ENCODE measurements around the gene KNSTRN. TPM values are rescaled to one million over a fixed set of nuclear protein-coding genes. Genes with fewer than 3 reads are reported as not detected.

Gene KNSTRN
- total and polyA plus RNA-seq, 2 donors (not counting 1 experiment from before 2014, with no cell fraction given) = 22.5 to 30.9 TPM

- no peak for DNase-seq (ENCODE audit: low read depth in 2 of 2)
- Histone ChIP-seq H3K9ac (ENCODE audit: insufficient read depth, low read length) (peak overlapping the region; percentile 91), H3K36me3 (ENCODE audit: control insufficient read depth, insufficient read depth, low read length) (peaks cover 22% of the 10 kb centered on the region), H3K27me3 (ENCODE audit: control insufficient read depth, insufficient read depth, low read length) (no peaks in the 10 kb centered on the region), H3K27ac (ENCODE audit: insufficient read depth, low read length) (peak overlapping the region; percentile 95), H3K9me3 (ENCODE audit: control insufficient read depth, insufficient read depth, low read depth, low read length) (no peaks in the 10 kb centered on the region), H3K79me2 (ENCODE audit: control insufficient read depth, insufficient read depth, low read length) (peaks cover 18% of the 10 kb centered on the region), H4K20me1 (ENCODE audit: control insufficient read depth, extremely low read depth, insufficient read depth, low read length) (no peaks in the 10 kb centered on the region), H3K4me2 (ENCODE audit: extremely low read depth, insufficient read depth, low read length) (peak overlapping the region; percentile 79), H3K4me3 (replicated peaks in 1 of 4; ENCODE audit: control extremely low read depth in 1 of 4, insufficient read depth in 1 of 4, low read depth in 3 of 4, low read length in 4 of 4) (peak overlapping the region; percentile 54 to 77 (median 58)), H2AFZ (ENCODE audit: low read length) (no peak overlapping the region), H3K4me1 (ENCODE audit: control insufficient read depth, extremely low read depth, insufficient read depth, low read length) (peaks cover 43% of the 10 kb centered on the region)
- peak in 1 of 2 donors; percentile 16 for TF ChIP-seq CTCF (conservative IDR thresholded peaks at IDR 0.05 in 1 of 2, IDR thresholded peaks at IDR 0.05 in 1 of 2; ENCODE audit: low read depth in 1 of 2, low read length in 2 of 2)
- TF ChIP-seq EZH2 (IDR thresholded peaks at IDR 0.05; ENCODE audit: low read length, missing control alignments) = no peak
Observed at GRCh38 chr15:40339621-40339945, 42.9 kb upstream of the KNSTRN start.

DNA sequence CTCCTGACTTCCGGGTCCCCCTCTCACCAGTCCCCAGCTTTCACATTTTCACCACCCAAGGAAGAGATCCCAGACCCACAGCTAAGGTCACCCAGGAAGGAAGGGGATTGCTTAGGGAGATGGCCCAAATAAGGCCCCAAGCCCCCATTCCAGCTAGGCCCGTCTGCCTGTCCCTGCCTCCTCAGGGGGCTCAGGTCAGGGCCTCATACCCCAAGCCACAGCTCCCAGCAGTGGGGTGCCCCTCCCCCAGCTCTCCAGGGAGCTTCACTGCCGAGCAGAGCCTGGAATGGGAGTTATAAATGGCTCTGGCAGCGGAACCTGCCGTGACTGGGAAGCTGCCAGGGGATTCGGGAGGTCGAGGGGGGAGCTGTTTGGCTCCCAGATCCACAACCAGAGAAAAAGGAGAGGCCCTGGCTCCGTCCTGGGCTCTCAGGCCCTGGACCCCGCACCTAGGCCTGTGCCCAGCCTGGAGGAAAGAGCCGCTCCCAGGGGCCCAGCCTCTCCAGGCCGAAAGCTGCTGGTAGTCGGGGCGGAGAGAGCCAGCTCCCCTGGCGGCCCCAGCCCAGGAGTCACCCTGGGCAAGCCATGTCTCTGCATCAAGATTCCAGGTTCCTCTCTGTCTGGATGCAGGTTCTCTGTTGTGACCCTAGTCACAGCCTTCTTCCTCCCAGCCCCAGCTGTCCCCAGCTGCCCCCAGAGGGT lies 42.3 kb upstream of the KNSTRN start:
- Histone ChIP-seq H4K20me1 (ENCODE audit: control insufficient read depth, extremely low read depth, insufficient read depth, low read length) (no peaks in the 10 kb centered on the region), H3K4me2 (ENCODE audit: extremely low read depth, insufficient read depth, low read length) (peak overlapping the region; percentile 79), H3K36me3 (ENCODE audit: control insufficient read depth, insufficient read depth, low read length) (peaks cover 17% of the 10 kb centered on the region), H2AFZ (ENCODE audit: low read length) (no peak overlapping the region), H3K27ac (ENCODE audit: insufficient read depth, low read length) (peak overlapping the region; percentile 95), H3K4me3 (replicated peaks in 1 of 4; ENCODE audit: control extremely low read depth in 1 of 4, insufficient read depth in 1 of 4, low read depth in 3 of 4, low read length in 4 of 4) (peak overlapping the region; percentile 54 to 77 (median 58)), H3K4me1 (ENCODE audit: control insufficient read depth, extremely low read depth, insufficient read depth, low read length) (peaks cover 43% of the 10 kb centered on the region), H3K79me2 (ENCODE audit: control insufficient read depth, insufficient read depth, low read length) (peaks cover 18% of the 10 kb centered on the region), H3K27me3 (ENCODE audit: control insufficient read depth, insufficient read depth, low read length) (no peaks in the 10 kb centered on the region), H3K9me3 (ENCODE audit: control insufficient read depth, insufficient read depth, low read depth, low read length) (no peaks in the 10 kb centered on the region), H3K9ac (ENCODE audit: insufficient read depth, low read length) (peak overlapping the region; percentile 91)
- TF ChIP-seq CTCF (conservative IDR thresholded peaks at IDR 0.05 in 1 of 2, IDR thresholded peaks at IDR 0.05 in 1 of 2; ENCODE audit: low read depth in 1 of 2, low read length in 2 of 2) (no peak), EZH2 (IDR thresholded peaks at IDR 0.05; ENCODE audit: low read length, missing control alignments) (no peak)
- peak; percentile 76 to 81 for DNase-seq (ENCODE audit: low read depth in 2 of 2)

DNA sequence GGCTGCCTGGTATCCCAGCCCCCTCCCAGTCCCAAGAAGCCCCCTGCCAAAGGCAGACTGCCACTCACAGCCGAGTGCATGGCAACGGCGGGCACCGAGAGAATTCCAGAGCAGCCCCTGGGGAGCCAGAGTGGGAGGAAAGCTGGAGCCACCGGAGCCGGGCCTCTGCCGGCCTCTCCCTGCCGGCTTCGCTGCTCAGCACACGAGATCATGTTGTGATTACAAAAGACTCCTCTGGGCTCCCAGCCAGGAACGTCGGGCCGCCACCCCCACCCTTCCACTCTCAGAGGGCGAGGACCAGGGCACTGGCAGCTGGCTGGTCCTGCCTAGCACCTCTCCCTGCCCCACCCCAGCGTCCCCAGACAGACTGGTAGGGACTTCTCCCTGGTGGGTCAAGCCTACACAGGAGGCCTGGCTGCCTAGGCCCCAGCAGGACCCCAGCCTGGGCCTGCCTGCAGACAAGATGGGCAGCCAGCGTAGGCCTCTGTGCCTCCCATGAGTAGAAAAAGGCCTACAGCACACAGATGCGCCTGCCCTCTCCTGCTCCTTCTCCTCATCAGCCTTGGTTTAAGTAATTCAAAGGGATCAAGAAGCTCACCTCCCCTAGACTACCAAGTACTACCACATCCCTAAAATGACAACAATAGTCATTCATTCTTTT lies 41.7 kb upstream of the KNSTRN start, which contains the start of gene CCDC9B:
TSS of gene CCDC9B (minus strand) at position 200 of the 661 bp plus-strand sequence. CDS start at position 80, 120 bp downstream.
- peaks cover 18% of the 10 kb centered on the region for H3K79me2 ChIP-seq (ENCODE audit: control insufficient read depth, insufficient read depth, low read length)
- peaks cover 10% of the 10 kb centered on the region for H3K36me3 ChIP-seq (ENCODE audit: control insufficient read depth, insufficient read depth, low read length)
- H3K4me3 ChIP-seq (replicated peaks in 1 of 4; ENCODE audit: control extremely low read depth in 1 of 4, insufficient read depth in 1 of 4, low read depth in 3 of 4, low read length in 4 of 4) = peak within 1 kb of the TSS; percentile 54 to 77 (median 58)
- H3K9ac ChIP-seq (ENCODE audit: insufficient read depth, low read length) = peak within 1 kb of the TSS; percentile 91
- H3K9me3 ChIP-seq (ENCODE audit: control insufficient read depth, insufficient read depth, low read depth, low read length) = no peaks in the 10 kb centered on the region
- peak; percentile 81 to 91 for DNase-seq (ENCODE audit: low read depth in 2 of 2)
- peak within 1 kb of the TSS; percentile 95 for H3K27ac ChIP-seq (ENCODE audit: insufficient read depth, low read length)
- H2AFZ ChIP-seq (ENCODE audit: low read length) = no peak within 1 kb of the TSS
- H3K27me3 ChIP-seq (ENCODE audit: control insufficient read depth, insufficient read depth, low read length) = no peaks in the 10 kb centered on the region
- H4K20me1 ChIP-seq (ENCODE audit: control insufficient read depth, extremely low read depth, insufficient read depth, low read length) = no peaks in the 10 kb centered on the region
- TF ChIP-seq CTCF (conservative IDR thresholded peaks at IDR 0.05 in 1 of 2, IDR thresholded peaks at IDR 0.05 in 1 of 2; ENCODE audit: low read depth in 1 of 2, low read length in 2 of 2) (no peak), EZH2 (IDR thresholded peaks at IDR 0.05; ENCODE audit: low read length, missing control alignments) (no peak)
- H3K4me1 ChIP-seq (ENCODE audit: control insufficient read depth, extremely low read depth, insufficient read depth, low read length) = peaks cover 43% of the 10 kb centered on the region
- H3K4me2 ChIP-seq (ENCODE audit: extremely low read depth, insufficient read depth, low read length) = peak within 1 kb of the TSS; percentile 79
